HepG2 (cell line): ENCODE data around the gene ERF. TPM values are rescaled to one million over a fixed set of nuclear protein-coding genes. Genes with fewer than 3 reads are reported as not detected.
A peak's percentile ranks its signal among the peaks of the same experiment; 100 is the strongest.

Experiments used
- ATF7-NPFF ChIP-seq: sonication (generic); formaldehyde crosslinking; IDR thresholded peaks from 2 replicates; pipeline ENCODE4 v1.8.1; 2023; ENCODE audit warnings: mild to moderate bottlenecking, low read depth, missing genetic modification reagents, moderate library complexity
- CBX5 ChIP-seq: sonication (generic); formaldehyde crosslinking; IDR thresholded peaks from 2 replicates; pipeline ENCODE4 v1.4.0; 2020; ENCODE audit warnings: missing genetic modification reagents, borderline replicate concordance
- GABPB1 ChIP-seq: IDR thresholded peaks from 2 replicates; pipeline ENCODE4 v1.6.1; 2016; ENCODE audit warnings: mild to moderate bottlenecking, missing genetic modification reagents, moderate library complexity, missing compliant biosample characterization
- GATAD1 ChIP-seq: IDR thresholded peaks from 2 replicates; pipeline ENCODE4 v1.6.1; 2016; ENCODE audit warnings: missing genetic modification reagents, missing compliant biosample characterization
- ZBTB7A ChIP-seq: sonication (generic); formaldehyde crosslinking; IDR thresholded peaks from 2 replicates; pipeline ENCODE4 v1.8.0; 2022; ENCODE audit warnings: mild to moderate bottlenecking, missing genetic modification reagents
- ZNF12 ChIP-seq: sonication (generic); formaldehyde crosslinking; IDR thresholded peaks from 2 replicates; pipeline ENCODE4 v1.5.0; 2020; ENCODE audit warnings: missing genetic modification reagents
- ZNF317 ChIP-seq: sonication (generic); formaldehyde crosslinking; IDR thresholded peaks from 2 replicates; pipeline ENCODE4 v1.5.0; 2020; ENCODE audit warnings: mild to moderate bottlenecking, missing genetic modification reagents
- ZNF484 ChIP-seq: sonication (generic); formaldehyde crosslinking; IDR thresholded peaks from 2 replicates; pipeline ENCODE4 v1.5.1; 2020; ENCODE audit warnings: mild to moderate bottlenecking, low read depth, missing genetic modification reagents, borderline replicate concordance
- ZNF567 ChIP-seq: sonication (generic); formaldehyde crosslinking; IDR thresholded peaks from 2 replicates; pipeline ENCODE4 v1.8.1; 2023; ENCODE audit warnings: mild to moderate bottlenecking, missing genetic modification reagents, borderline replicate concordance
- ZZZ3 ChIP-seq: sonication (generic); formaldehyde crosslinking; IDR thresholded peaks from 2 replicates; pipeline ENCODE4 v1.4.0; 2020; ENCODE audit warnings: missing genetic modification reagents, mild to moderate bottlenecking, borderline replicate concordance
- polyA plus RNA-seq, 8 experiments: library from polyadenylated mRNA; depleted of rRNA in 3 of 8; stranded (reverse) in 7 of 8; unstranded in 1 of 8; fragments of >200 nt; fragmentation: Illumina TruSeq in 4 of 8; extraction: Trizol in 4 of 8; gene quantifications; 2 replicates each; pipeline versions ENCODE4 v1.2.1 to v1.2.3, GENCODE V29; 2011 to 2016; ENCODE audit warnings: low read depth in 4 of 8, missing spikeins in 1 of 8, mixed read lengths in 1 of 8; ENCODE audit not compliant: insufficient read depth in 1 of 8
- total RNA-seq, 5 experiments: library from RNA; depleted of rRNA; stranded (reverse); fragments of >200 nt; fragmentation: Illumina TruSeq; extraction: Trizol; gene quantifications; 2 replicates each; pipeline ENCODE4 v1.2.3, GENCODE V29; 2016; ENCODE audit warnings: low read depth in 1 of 5
- TF ChIP-seq, protein P1 (sequence below): sonication (generic); formaldehyde crosslinking; IDR thresholded peaks from 2 replicates; pipeline ENCODE4 v1.4.0; 2020; ENCODE audit warnings: mild to moderate bottlenecking, missing genetic modification reagents
- TF ChIP-seq, protein P2 (sequence below): sonication (generic); formaldehyde crosslinking; IDR thresholded peaks from 2 replicates; pipeline ENCODE4 v1.9.0; 2022; ENCODE audit warnings: low read depth, missing genetic modification reagents
- TF ChIP-seq, protein P3 (sequence below): sonication (generic); formaldehyde crosslinking; conservative IDR thresholded peaks from 2 replicates; pipeline ENCODE4 v1.4.0; 2020; ENCODE audit warnings: missing genetic modification reagents
- TF ChIP-seq, protein P4 (sequence below): sonication (generic); formaldehyde crosslinking; IDR thresholded peaks from 2 replicates; pipeline ENCODE4 v1.4.0; 2020; ENCODE audit warnings: mild to moderate bottlenecking, missing genetic modification reagents, borderline replicate concordance
- TF ChIP-seq, protein P5 (sequence below): sonication (generic); formaldehyde crosslinking; IDR thresholded peaks from 2 replicates; pipeline ENCODE4 v1.4.0; 2020; ENCODE audit warnings: missing genetic modification reagents, mild to moderate bottlenecking, borderline replicate concordance

The ERF gene
- total and polyA plus RNA-seq, 2 of the 13 experiments (the other 11 are each of a cell fraction or from before 2014, with no cell fraction given) = 67.1 to 69.9 TPM

DNA sequence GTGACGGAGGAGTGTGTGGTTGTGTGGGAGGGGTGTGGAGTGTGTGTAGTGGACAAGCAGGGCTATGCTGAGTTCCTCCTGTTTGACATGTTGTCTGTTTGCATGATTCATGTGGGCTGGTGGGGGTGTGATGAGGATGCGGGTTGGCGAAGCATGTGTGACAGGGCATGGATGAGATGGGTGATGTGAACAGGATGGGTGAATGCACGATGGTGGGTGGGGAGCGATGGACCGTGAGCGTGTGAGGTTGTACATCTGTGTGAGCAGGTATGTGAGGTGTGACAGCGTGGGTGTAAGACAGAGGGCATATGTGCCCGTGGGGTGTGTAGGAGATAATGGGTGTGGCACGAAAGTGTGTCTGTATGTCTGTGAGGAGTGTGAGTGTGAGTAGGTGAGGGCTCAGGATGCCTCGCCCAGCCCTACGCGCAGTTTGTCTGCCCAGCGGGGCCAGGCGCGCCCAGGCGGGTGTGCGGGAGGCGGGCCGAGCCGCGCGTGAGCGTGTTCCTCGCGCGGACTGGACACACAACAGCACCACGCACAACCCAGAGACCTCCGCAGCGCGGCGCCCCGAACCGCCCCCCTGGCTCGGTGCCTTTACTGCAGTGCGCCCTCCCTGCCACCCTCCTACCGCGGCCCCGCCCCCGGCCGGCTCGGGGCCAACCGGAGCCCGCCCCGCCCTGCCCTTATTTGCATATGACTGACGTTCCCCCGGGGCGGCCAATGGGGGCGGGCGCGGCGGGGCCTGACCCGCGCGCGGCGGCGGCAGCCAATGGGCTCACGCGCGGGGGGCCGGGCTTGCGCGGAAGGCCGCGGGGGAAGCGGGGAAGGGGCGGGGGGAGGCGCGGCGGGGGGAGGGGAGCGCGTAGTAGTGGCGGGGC, 28.5 kb upstream of the ERF start (continued):
- TF ChIP-seq, protein P1, sequence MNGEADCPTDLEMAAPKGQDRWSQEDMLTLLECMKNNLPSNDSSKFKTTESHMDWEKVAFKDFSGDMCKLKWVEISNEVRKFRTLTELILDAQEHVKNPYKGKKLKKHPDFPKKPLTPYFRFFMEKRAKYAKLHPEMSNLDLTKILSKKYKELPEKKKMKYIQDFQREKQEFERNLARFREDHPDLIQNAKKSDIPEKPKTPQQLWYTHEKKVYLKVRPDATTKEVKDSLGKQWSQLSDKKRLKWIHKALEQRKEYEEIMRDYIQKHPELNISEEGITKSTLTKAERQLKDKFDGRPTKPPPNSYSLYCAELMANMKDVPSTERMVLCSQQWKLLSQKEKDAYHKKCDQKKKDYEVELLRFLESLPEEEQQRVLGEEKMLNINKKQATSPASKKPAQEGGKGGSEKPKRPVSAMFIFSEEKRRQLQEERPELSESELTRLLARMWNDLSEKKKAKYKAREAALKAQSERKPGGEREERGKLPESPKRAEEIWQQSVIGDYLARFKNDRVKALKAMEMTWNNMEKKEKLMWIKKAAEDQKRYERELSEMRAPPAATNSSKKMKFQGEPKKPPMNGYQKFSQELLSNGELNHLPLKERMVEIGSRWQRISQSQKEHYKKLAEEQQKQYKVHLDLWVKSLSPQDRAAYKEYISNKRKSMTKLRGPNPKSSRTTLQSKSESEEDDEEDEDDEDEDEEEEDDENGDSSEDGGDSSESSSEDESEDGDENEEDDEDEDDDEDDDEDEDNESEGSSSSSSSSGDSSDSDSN = peak; percentile 31; the same call in 1 of the 2 replicates
- no peak for TF ChIP-seq ZNF484 (CRISPR knock-in tag)
- peak; percentile 49; the same call in 1 of the 2 replicates for TF ChIP-seq GABPB1 (CRISPR knock-in tag)
- no peak for TF ChIP-seq ZNF12
- TF ChIP-seq, protein P2, sequence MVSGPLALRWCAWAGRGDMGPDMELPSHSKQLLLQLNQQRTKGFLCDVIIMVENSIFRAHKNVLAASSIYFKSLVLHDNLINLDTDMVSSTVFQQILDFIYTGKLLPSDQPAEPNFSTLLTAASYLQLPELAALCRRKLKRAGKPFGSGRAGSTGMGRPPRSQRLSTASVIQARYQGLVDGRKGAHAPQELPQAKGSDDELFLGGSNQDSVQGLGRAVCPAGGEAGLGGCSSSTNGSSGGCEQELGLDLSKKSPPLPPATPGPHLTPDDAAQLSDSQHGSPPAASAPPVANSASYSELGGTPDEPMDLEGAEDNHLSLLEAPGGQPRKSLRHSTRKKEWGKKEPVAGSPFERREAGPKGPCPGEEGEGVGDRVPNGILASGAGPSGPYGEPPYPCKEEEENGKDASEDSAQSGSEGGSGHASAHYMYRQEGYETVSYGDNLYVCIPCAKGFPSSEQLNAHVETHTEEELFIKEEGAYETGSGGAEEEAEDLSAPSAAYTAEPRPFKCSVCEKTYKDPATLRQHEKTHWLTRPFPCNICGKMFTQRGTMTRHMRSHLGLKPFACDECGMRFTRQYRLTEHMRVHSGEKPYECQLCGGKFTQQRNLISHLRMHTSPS = no peak
- TF ChIP-seq, protein P3, sequence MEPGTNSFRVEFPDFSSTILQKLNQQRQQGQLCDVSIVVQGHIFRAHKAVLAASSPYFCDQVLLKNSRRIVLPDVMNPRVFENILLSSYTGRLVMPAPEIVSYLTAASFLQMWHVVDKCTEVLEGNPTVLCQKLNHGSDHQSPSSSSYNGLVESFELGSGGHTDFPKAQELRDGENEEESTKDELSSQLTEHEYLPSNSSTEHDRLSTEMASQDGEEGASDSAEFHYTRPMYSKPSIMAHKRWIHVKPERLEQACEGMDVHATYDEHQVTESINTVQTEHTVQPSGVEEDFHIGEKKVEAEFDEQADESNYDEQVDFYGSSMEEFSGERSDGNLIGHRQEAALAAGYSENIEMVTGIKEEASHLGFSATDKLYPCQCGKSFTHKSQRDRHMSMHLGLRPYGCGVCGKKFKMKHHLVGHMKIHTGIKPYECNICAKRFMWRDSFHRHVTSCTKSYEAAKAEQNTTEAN (CRISPR knock-in tag) = no peak
- TF ChIP-seq ZNF567 (CRISPR knock-in tag) = no peak
- TF ChIP-seq, protein P4, sequence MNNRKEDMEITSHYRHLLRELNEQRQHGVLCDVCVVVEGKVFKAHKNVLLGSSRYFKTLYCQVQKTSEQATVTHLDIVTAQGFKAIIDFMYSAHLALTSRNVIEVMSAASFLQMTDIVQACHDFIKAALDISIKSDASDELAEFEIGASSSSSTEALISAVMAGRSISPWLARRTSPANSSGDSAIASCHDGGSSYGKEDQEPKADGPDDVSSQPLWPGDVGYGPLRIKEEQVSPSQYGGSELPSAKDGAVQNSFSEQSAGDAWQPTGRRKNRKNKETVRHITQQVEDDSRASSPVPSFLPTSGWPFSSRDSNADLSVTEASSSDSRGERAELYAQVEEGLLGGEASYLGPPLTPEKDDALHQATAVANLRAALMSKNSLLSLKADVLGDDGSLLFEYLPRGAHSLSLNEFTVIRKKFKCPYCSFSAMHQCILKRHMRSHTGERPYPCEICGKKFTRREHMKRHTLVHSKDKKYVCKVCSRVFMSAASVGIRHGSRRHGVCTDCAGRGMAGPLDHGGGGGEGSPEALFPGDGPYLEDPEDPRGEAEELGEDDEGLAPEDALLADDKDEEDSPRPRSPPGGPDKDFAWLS (CRISPR knock-in tag) = 0 out of 2 replicates have a peak, but pooled peaks have one; percentile 30
- TF ChIP-seq, protein P5, sequence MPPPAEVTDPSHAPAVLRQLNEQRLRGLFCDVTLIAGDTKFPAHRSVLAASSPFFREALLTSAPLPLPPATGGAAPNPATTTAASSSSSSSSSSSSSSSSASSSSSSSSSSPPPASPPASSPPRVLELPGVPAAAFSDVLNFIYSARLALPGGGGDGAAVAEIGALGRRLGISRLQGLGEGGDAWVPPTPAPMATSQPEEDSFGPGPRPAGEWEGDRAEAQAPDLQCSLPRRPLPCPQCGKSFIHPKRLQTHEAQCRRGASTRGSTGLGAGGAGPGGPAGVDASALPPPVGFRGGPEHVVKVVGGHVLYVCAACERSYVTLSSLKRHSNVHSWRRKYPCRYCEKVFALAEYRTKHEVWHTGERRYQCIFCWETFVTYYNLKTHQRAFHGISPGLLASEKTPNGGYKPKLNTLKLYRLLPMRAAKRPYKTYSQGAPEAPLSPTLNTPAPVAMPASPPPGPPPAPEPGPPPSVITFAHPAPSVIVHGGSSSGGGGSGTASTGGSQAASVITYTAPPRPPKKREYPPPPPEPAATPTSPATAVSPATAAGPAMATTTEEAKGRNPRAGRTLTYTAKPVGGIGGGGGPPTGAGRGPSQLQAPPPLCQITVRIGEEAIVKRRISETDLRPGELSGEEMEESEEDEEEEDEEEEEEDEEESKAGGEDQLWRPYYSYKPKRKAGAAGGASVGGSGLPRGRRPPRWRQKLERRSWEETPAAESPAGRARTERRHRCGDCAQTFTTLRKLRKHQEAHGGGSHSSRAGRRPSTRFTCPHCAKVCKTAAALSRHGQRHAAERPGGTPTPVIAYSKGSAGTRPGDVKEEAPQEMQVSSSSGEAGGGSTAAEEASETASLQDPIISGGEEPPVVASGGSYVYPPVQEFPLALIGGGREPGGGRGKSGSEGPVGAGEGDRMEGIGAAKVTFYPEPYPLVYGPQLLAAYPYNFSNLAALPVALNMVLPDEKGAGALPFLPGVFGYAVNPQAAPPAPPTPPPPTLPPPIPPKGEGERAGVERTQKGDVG = no peak
- TF ChIP-seq ZBTB7A (CRISPR knock-in tag) = no peak
- peak; percentile 77; the same call in 1 of the 2 replicates for TF ChIP-seq ZZZ3 (CRISPR knock-in tag)
- TF ChIP-seq ATF7-NPFF (CRISPR knock-in tag) = no peak
- no peak for TF ChIP-seq GATAD1 (CRISPR knock-in tag)
- TF ChIP-seq ZNF317 (CRISPR knock-in tag) = peak; percentile 89
- no peak for TF ChIP-seq CBX5 (CRISPR knock-in tag)
